Right atrium auricular region (tissue), 2 donors: ENCODE data around the gene THSD4. TPM values are rescaled to one million over a fixed set of nuclear protein-coding genes. Genes with fewer than 3 reads are reported as not detected.

Experiments
- DNase-seq: peaks from one replicate; pipeline ENCODE4 v3.0.0-alpha.2; 2019; ENCODE audit warnings: low spot score
- H3K27ac ChIP-seq, 2 donors: fragments of 200-600 bp; sonication (generic); 1 replicate in 1 of 2; 2 replicates in 1 of 2; pipeline ENCODE4 v1.5.1; 2016 to 2019
- H3K27me3 ChIP-seq, 2 donors: fragments of 200-600 bp; sonication (generic); one replicate each; pipeline versions ENCODE4 v1.5.1 to v1.6.0; 2017 to 2019
- H3K36me3 ChIP-seq: fragments of 200-600 bp; sonication (generic); one replicate; pipeline ENCODE4 v1.5.1; 2016
- H3K4me1 ChIP-seq, 2 donors: fragments of 200-600 bp; sonication (generic); one replicate each; pipeline versions ENCODE4 v1.5.1 to v1.6.0; 2017 to 2019
- H3K4me3 ChIP-seq, 2 donors: fragments of 200-600 bp; sonication (generic); 1 replicate in 1 of 2; 2 replicates in 1 of 2; pipeline ENCODE4 v1.5.1; 2017 to 2019; ENCODE audit warnings: mild to moderate bottlenecking in 1 of 2, moderate library complexity in 1 of 2
- H3K9me3 ChIP-seq, 2 donors: fragments of 200-600 bp; sonication (generic); one replicate each; pipeline ENCODE4 v1.5.1; 2019
- total RNA-seq, 2 donors: library from RNA; depleted of rRNA; stranded (reverse); fragments of >200 nt; gene quantifications; one replicate each; pipeline ENCODE4 v1.1.0, GENCODE V29; 2016
- TF ChIP-seq, protein P1 (sequence below), 2 donors: fragments of 200-600 bp; sonication (generic); IDR thresholded peaks; one replicate each; pipeline ENCODE4 v1.5.1; 2019; ENCODE audit warnings: antibody characterized with exemption in 2 of 2

THSD4 gene
- total RNA-seq, 2 donors from 2014 or later: 41.2 to 85.3 TPM

- H3K4me1 ChIP-seq: peaks cover 0 to 31% of the 10 kb centered on the region in 2 donors
Measured at GRCh38 chr15:71291723-71292122, 176.5 kb downstream of the THSD4 start.

GRCh38 chr15:71293723-71294122 lies 178.5 kb downstream of the THSD4 start:
- H3K9me3 ChIP-seq: no peaks in the 10 kb centered on the region
- TF ChIP-seq, protein P1, sequence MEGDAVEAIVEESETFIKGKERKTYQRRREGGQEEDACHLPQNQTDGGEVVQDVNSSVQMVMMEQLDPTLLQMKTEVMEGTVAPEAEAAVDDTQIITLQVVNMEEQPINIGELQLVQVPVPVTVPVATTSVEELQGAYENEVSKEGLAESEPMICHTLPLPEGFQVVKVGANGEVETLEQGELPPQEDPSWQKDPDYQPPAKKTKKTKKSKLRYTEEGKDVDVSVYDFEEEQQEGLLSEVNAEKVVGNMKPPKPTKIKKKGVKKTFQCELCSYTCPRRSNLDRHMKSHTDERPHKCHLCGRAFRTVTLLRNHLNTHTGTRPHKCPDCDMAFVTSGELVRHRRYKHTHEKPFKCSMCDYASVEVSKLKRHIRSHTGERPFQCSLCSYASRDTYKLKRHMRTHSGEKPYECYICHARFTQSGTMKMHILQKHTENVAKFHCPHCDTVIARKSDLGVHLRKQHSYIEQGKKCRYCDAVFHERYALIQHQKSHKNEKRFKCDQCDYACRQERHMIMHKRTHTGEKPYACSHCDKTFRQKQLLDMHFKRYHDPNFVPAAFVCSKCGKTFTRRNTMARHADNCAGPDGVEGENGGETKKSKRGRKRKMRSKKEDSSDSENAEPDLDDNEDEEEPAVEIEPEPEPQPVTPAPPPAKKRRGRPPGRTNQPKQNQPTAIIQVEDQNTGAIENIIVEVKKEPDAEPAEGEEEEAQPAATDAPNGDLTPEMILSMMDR (IDR thresholded peaks at IDR 0.05): no peak
- no peaks in the 10 kb centered on the region for H3K27me3 ChIP-seq
- H3K27ac ChIP-seq: no peak overlapping the region
- peaks cover 0 to 25% of the 10 kb centered on the region in 2 donors for H3K4me1 ChIP-seq
- no peak for DNase-seq
- H3K4me3 ChIP-seq: no peak overlapping the region
- H3K36me3 ChIP-seq: no peaks in the 10 kb centered on the region

More at GRCh38 chr15:71291723-71292122, 176.5 kb downstream of the THSD4 start:
- no peak overlapping the region for H3K27ac ChIP-seq
- H3K9me3 ChIP-seq: no peaks in the 10 kb centered on the region
- H3K36me3 ChIP-seq: no peaks in the 10 kb centered on the region
- no peaks in the 10 kb centered on the region for H3K27me3 ChIP-seq
- TF ChIP-seq, protein P1 (IDR thresholded peaks at IDR 0.05): no peak
- H3K4me3 ChIP-seq: no peak overlapping the region
- DNase-seq: no peak

- DNase-seq: no peak
- Histone ChIP-seq H3K27me3 (no peaks in the 10 kb centered on the region), H3K4me3 (no peak overlapping the region), H3K27ac (no peak overlapping the region), H3K36me3 (no peaks in the 10 kb centered on the region), H3K9me3 (no peaks in the 10 kb centered on the region), H3K4me1 (peaks cover 0 to 20% of the 10 kb centered on the region in 2 donors)
- TF ChIP-seq, protein P1 (IDR thresholded peaks at IDR 0.05): no peak
Measured at GRCh38 chr15:71294251-71294910, 179.1 kb downstream of the THSD4 start.

- Histone ChIP-seq H3K36me3 (no peaks in the 10 kb centered on the region), H3K27ac (no peak overlapping the region), H3K9me3 (no peaks in the 10 kb centered on the region), H3K27me3 (no peaks in the 10 kb centered on the region), H3K4me3 (no peak overlapping the region), H3K4me1 (peaks cover 0 to 14% of the 10 kb centered on the region in 2 donors)
- TF ChIP-seq, protein P1 (IDR thresholded peaks at IDR 0.05): no peak
- DNase-seq: no peak
Measured at GRCh38 chr15:71294911-71295602, 179.8 kb downstream of the THSD4 start.

- no peaks in the 10 kb centered on the region for H3K36me3 ChIP-seq
- DNase-seq: no peak
- no peaks in the 10 kb centered on the region for H3K9me3 ChIP-seq
- no peak overlapping the region for H3K4me3 ChIP-seq
- peaks cover 0 to 10% of the 10 kb centered on the region in 2 donors for H3K4me1 ChIP-seq
- TF ChIP-seq, protein P1 (IDR thresholded peaks at IDR 0.05): no peak
- H3K27me3 ChIP-seq: no peaks in the 10 kb centered on the region
- no peak overlapping the region for H3K27ac ChIP-seq
Measured at GRCh38 chr15:71295603-71296314, 180.5 kb downstream of the THSD4 start.
